ENCODE measurements around the gene AHCYL1.

- TF ChIP-seq CTCF (IDR thresholded peaks at IDR 0.05) (no peak), EP300 (IDR thresholded peaks at IDR 0.05) (no peak), POLR2A (IDR thresholded peaks at IDR 0.05) (no peak)
These were observed 22.0 kb downstream of the AHCYL1 start for GRCh38 chr1:110006516-110006915.

Measured in sigmoid colon (tissue), 4 donors.